RCC 7860 (cell line): ENCODE results near the gene BOC.

ENCODE experiments used
- DNase-seq: peaks from one replicate; pipeline ENCODE4 v3.0.0-alpha.2; 2015; ENCODE audit warnings: low spot score
- FAIRE-seq: peaks from 2 replicates; lab custom pipeline; 2012; peaks lifted over from hg19 to GRCh38; lab: Jason Lieb, UNC

BOC gene

GRCh38 chr3:113223475-113224281, 12.3 kb downstream of the BOC start:
- FAIRE-seq (no peak), DNase-seq (no peak)

GRCh38 chr3:113225286-113225685, 13.9 kb downstream of the BOC start:
- DNase-seq (no peak), FAIRE-seq (no peak)

DNA sequence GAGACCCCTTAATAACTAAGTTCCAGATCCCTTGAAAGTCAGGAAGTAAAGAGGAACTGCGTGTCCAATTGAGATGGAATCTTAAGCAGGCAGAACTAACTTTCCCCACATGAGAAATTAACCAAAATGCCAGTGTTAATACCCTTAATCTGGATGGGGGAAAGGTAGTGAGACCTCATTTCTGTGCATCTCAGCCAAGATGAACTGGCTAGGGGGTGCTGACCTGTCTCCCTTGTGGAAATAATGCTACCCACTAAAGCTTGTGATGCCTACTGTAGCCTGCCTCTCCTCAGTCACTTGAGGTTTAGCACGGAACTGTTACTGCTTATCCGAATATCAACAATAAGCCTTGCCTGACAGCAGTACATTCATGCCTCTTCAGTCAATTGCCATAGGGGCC, 15.1 kb downstream of the BOC start:
- FAIRE-seq: no peak
- no peak for DNase-seq

DNA sequence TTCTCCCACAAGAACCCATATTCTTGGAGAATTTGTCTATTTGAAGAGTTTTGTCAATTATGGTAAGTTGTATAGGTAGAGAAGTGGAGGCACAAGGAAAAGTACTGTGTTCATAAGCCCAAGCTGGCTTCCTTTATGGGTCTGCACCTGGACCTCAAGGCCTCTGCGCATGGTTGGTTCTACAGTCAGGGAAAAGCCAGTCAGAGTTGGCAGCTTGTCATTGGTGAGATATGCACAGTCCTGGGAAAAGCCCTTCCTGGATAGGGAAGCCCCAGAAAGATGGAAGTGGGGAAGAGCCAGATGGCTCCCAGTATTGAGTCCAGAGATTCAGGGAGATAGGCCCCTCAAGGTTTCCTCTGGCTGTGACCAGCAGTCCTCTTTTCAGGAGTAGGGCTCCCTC, 15.8 kb downstream of the BOC start:
- FAIRE-seq (no peak), DNase-seq (peak; percentile 41)

DNA sequence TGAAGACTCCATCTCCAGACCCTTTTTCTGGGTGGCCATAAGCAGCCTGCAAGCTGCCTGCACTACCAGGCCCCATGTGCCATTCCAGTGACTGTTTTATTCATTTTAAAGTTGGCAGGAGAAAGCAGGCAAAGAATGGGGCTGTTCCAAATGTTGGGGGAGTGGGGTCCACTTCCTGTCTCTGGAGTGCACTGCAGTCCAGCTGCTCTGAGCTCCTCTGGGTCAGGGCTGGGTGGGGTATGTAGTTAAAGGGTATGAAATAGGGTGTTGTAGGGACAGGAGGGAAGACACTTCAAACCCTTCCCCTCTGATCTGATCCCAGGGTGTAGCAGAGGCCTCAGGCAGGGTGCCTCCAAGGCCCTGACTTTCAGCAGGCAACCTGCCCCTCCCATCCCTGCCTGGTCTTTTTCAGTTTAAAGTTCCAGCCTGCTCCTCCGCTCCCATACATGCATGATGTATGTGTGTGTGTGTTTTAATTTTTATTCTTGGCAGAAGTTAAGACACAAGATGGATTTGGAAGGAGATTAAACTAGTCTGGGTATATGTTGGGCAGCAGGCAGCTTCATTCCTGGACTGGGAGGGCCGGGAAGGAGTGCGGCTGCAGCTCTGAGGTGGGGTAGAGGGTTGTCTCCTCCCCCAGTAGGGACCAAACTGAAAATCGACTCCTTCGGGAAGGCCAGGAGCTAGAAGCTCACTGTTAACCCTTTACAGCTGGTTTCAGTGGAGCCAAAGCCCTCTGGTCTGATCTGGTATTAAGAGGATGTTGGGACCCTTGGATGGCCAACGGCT, 17.3 kb downstream of the BOC start:
- FAIRE-seq: no peak
- DNase-seq: no peak

DNA sequence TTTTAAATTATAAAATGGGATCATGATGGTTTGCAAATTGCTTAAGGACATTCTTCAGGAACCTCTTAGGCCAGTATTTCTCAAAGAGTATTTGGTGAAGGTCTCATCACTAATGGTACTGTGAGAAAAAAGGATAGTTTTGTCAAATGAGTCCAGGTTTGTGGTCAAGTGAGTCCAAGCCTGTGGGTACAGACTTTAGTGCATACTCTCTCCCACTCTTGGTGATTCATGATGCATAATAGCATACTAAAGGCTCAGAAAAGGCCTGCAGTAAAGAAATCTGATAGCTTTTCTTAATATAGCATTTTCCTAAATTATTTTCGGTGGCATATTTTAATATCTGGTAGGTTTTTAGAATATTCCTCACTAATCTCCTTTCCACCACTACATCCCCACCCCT, 20.0 kb downstream of the BOC start:
- FAIRE-seq (peak; percentile 98), DNase-seq (peak; percentile 81)

DNA sequence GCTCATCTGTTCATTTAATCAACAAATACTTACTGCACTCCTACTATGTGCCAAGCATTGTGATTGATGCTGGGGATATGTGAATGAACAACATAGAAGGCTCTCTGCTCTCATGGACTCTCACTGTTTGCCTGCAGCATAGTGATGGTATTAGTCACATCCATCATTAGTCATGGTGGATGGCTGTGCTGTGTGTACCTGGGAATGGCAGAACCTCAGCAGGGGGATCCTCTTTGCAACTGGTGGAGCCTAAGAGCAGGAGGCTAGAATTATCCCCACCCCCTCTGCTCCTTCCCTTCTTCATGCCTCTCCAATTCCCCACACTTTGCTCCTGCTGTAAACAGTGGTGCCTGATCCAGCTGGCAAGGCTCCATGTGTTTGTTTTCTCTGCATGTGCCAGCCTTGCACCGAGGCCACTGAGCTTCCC, 20.5 kb downstream of the BOC start:
- no peak for FAIRE-seq
- DNase-seq: peak; percentile 94

DNA sequence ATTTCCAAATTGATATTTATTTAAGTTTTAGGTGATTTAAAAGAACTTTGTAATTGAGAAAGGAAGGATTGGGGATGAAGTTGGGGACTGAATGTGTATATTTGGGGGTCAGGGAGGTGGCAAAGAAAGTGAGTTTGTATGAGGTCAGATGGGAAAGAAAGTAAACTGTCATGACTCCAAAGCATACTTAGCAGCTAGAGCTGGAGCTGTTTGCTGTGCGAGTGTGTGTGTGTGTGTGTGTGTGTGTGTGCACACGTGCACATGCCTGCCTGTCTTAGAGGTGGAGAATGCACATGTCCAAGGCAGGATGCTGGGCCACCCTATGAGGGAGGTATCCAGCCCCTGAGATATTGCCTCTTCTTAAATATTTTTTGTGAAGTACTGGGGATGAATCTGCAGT, 21.0 kb downstream of the BOC start:
- no peak for DNase-seq
- no peak for FAIRE-seq

- DNase-seq (no peak), FAIRE-seq (no peak)
Observed at GRCh38 chr3:113233497-113233896, 22.1 kb downstream of the BOC start.

DNA sequence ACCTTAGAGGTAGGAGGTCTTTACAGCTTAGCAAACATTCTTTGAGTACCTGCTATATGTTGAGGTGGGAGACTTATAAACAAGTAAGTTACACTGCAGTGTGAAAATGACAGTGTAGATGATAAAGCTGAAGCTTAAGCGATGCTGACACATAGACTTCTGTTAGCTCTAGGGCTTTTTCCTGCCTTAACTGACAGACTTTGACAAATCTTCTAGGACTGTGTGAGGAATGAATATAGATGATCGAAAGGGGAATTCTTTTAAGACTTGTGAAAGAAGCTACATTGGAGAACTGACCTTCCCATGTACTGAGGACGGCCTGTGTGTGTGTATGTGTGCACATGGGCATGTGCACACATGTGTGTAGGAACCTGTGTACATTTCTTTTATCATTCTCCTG, 22.7 kb downstream of the BOC start:
- FAIRE-seq (no peak), DNase-seq (no peak)

- no peak for FAIRE-seq
Observed at GRCh38 chr3:113234688-113235260, 23.4 kb downstream of the BOC start.

DNA sequence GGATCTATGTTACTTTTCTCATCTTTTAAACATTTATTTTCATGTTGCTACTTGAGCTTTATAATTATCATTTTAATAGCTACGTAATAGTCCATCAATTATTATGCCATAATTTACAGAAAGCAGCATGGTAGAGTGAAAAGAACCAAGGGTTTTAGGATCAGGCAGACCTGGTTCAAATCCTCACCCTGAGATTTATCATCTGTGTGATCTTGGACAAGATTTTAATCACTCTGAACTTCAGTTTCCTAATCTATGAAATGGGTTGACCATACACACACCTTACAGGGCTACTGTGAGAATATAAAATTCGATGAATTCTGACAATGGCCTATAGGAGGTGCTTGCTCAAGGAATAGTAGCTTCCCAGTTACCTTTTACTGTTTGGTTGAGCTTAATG, 27.1 kb downstream of the BOC start:
- DNase-seq (no peak), FAIRE-seq (no peak)

More at GRCh38 chr3:113234688-113235260, 23.4 kb downstream of the BOC start:
- peak; percentile 22 for DNase-seq

GRCh38 chr3:113240841-113241240, 29.5 kb downstream of the BOC start:
- DNase-seq: no peak
- no peak for FAIRE-seq

- no peak for FAIRE-seq
- DNase-seq: peak; percentile 20
Observed at GRCh38 chr3:113241292-113242095, 30.1 kb downstream of the BOC start.

DNA sequence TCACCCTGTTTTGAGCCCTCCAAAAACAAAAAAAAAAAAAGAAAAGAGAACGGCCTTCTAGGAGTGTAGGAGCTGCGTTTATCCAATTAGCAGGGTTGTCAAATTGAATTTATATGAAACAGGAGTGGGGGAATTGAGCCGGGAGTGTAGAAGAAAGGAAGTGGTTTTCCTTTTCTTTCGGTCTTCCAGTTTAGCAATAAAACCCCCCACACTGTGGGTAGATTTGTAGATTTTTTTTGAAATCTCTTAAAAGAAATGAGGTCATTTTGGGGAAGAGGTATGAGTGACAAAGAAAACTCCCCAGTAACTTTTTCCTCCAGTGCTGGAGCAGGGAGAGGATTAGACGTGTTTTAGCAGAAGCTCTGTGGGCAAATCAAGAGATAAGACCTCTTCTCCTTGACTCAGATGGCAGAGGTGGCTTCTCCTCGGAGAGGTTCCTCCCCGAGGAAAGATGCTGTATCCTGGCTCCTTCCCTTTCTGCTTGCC, 30.8 kb downstream of the BOC start:
- DNase-seq: peak; percentile 34

GRCh38 chr3:113243071-113243470, 31.7 kb downstream of the BOC start:
- DNase-seq: no peak
- no peak for FAIRE-seq

More for the DNA sequence above, 30.8 kb downstream of the BOC start:
- peak; percentile 10 for FAIRE-seq

DNA sequence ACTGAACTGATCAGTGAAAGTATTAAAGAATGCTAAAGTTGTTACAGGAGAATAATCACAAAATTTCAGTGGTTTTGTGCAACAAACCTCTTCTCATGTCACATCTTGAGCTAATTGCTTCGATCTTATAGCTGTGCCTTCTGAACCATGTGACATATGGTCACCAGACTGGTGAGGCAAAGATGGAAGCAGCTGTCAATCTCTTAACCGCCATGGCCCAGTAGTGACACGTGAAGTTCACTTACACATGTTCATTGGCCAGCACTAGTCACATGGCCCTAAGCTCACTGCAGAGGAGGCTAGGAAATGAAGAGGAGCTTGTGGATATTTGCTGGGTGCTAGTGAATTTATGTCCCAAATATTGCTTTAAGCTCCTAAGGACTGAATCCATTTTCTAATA, 32.5 kb downstream of the BOC start:
- FAIRE-seq (no peak), DNase-seq (no peak)

DNA sequence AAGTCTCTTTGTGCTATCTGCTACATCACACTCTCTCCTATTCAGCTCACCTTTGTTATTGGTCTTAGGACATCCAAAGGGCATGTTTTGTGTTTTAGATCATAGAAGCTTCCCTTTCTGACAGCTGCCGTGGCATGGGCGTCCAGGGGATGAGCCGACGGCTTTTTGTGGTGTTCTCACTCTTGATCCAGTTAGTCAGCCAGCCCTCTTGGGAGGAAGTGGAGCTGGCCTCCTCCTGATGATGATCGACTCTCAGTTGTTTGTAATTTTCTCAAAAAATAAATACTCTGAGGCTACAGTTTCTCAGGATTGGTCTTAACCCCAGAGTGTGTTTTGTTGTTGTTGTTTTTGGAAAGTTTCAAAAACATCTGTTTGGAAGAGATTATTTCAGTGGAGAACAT, 34.4 kb downstream of the BOC start:
- no peak for FAIRE-seq
- DNase-seq: no peak

GRCh38 chr3:113247068-113247467, 35.7 kb downstream of the BOC start:
- DNase-seq (no peak), FAIRE-seq (no peak)

- FAIRE-seq: no peak
- DNase-seq: no peak
Observed at GRCh38 chr3:113247675-113248458, 36.5 kb downstream of the BOC start.
